Measurements from ENCODE around the gene MARCHF10.

Gene MARCHF10

DNA sequence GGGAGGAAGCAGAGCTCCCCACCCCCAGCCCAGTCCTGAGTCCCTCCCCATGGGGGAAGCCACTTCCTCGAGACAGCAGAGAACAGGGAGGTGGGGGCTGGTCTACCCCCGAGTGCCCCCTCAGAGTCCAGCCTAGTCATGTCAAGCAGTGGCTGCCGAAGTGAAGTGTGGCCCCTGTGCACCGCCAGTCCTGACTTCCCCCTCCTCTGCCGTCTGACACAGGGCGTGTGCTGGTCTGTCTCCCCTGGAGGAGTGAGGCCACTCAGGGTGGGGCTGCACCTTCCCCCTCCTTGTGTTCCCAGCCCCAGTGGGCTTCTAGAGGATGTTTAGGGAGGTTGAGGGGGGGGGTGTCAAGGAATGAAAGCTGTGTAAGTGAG lies 133.8 kb downstream of the MARCHF10 start:
- DNase-seq: no peak

DNA sequence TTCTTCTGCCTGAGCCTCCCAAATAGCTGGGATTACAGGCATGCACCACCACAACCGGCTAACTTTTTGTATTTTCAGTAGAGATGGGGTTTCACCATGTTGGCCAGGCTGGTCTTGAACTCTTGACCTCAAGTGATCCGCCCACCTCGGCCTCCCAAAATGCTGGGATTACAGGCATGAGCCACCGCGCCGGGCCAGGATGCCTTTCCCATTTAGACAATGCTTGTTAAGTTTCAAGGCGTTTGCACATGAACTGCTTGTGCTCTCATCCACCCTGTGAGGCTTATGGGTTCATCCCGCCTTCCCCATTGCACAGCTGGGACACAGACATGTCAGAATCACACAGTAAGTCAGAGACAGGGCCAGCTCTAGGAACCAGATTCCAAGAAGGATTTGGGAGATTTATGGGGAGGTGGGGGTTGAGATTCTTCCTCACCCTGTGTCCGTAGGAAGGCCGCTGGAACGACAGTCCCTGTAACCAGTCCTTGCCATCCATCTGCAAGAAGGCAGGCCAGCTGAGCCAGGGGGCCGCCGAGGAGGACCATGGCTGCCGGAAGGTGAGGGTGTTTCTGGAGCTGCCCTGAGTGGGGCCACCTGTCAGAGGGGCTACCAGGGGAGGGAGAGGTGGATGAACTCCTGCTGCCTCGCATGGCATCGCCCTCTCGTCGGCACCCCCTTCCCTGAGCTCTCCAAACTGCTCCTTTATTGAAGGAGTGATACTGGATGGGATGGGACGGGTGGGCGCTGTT lies 134.3 kb downstream of the MARCHF10 start:
- no peak for DNase-seq

DNA sequence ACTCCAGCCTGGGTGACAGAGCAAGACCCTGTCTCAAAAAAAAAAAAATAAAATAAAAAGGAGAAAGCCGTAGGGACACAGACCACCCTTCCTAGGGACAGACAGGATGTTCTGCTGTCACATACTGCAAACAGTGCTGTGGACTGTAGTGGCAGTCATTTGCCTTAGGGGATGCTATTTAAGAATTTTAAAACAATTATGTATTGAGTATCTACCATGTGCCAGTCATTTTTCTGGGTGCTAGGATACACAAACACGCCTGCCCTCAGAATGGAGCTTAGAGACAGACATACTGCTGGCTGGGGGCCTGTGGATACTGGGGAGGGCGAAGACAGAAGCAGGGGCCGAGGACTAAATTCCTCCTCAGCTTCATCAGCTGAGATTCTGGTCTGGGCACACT lies 135.2 kb downstream of the MARCHF10 start:
- DNase-seq: no peak

DNA sequence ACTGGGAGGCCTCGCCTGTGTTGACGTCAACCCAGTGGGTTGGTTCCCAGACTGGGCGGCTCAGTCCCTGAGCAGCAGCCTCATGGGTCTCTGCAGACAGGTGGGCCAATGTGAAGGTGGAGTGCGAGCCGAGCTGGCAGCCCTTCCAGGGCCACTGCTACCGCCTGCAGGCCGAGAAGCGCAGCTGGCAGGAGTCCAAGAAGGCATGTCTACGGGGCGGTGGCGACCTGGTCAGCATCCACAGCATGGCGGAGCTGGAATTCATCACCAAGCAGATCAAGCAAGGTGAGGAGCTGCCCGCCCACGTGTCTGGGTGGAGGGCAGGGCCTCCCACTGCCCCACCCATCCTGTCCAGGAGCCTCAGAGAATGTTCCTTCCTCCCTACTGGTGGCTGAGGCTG lies 136.6 kb downstream of the MARCHF10 start:
- no peak for DNase-seq

DNA sequence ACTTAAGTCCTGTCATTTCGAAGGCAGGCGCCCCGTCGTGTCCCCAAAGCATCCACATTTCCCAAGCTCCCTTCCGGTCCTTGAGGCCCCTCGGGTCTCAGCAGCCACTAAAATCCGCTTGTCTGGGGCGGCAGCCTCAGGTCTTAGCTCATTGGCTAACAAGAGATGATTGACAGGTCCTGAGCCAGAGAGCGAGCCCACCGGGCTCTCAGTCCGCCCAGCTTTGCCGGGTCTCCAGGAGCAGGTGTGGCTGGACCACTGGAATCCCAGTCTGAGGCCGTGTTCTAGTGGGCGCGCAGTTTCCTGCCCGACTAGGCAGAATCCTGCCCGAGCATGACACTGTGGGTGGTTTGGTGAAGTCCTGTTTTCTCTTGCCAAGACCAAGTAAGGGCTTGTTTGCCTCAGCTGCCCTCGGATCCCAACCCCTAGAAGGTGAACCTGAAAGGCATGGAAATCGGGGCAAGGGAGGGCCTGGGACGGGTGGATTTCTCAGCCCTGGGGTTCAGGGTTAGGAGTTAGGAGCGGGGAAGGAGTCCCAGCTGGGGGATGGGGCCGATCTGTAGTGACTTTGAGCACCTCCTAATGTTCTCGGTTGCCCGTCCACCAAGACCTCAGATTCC lies 137.8 kb downstream of the MARCHF10 start:
- DNase-seq: no peak

DNA sequence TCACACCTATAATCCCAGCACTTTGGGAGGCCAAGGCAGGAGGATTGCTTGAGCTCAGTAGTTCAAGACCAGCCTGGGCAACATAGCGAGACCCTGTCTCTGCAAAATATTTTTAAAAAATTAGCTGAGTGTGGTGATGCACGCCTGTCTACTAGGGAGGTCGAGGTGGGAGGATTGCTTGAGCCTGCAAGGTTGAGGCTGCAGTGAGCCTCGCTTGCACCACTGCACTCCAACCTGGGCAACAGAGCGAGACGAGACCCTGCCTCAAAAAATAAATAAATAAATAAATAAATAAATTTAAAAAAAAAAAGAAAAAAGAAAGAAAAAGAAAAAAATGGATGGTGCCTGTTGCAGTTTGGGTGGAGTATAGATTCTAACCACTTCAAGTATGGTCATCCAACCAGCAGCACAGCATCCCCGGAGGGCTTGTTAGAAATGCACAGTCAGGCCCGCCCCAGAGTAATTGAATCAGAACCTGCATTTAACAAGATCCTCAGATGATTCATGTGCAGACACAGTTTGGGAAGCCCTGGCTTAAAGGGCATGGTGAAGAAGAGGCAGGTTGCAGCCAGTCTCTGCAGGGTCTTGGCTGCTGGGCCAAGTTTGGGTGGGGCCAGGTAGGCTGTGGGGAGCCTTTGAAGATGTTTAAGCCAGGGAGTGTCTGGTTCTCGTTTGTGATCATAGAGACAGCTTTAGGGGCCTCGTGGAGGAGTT lies 139.9 kb downstream of the MARCHF10 start:
- DNase-seq: no peak

DNA sequence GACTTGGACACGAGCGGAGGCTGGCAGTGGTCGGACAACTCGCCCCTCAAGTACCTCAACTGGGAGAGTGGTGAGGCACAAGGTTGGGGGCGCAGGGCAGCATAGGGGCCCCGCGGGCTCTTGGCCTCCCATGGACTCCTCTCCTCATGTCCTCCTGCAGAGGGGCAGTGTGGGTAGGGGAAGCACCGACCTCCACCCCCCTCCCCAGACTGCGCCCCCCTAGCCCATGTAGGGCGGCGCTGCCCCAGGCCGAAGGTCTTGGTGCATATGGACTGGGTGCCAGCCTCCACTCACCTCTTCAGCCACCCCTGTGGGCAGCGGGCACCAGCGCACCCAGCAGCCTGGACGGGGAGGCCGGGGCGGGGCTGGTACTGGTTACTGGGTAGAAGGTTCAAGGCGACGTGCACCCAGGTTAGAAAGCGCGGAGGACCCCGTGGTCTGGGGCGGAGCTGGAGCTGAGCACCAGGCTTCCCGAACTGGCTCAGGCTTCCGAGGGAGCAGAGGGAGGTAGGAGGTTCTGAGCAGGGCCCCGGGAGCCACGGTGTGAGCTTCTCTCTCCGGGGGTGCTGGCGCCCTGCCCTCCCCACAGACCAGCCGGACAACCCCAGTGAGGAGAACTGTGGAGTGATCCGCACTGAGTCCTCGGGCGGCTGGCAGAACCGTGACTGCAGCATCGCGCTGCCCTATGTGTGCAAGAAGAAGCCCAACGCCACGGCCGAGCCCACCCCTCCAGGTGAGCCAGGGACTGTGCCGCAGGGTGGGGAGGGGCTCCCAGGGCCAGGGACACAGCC lies 141.1 kb downstream of the MARCHF10 start:
- DNase-seq: no peak

DNA sequence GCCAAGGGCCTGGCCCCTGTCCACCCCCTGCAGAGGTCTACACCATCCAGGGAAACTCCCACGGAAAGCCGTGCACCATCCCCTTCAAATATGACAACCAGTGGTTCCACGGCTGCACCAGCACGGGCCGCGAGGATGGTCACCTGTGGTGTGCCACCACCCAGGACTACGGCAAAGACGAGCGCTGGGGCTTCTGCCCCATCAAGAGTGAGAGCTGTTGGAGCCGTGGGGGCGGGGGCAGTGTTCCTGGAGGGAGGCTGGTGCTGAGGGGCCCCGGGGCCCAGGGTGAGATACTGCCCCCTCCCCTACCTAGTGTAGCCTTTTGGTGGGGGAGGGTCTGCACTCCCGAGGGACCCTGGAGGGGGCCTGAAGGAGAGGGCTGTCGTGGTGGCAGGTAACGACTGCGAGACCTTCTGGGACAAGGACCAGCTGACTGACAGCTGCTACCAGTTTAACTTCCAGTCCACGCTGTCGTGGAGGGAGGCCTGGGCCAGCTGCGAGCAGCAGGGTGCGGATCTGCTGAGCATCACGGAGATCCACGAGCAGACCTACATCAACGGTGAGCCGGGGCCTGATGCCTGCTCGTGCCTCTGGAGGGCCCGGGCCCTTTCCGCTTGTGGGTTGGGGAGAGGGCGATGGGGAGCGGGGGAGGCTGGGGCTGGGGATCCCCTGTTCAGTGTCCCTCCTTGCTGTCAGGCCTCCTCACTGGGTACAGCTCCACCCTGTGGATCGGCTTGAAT lies 141.9 kb downstream of the MARCHF10 start:
- DNase-seq: no peak

DNA sequence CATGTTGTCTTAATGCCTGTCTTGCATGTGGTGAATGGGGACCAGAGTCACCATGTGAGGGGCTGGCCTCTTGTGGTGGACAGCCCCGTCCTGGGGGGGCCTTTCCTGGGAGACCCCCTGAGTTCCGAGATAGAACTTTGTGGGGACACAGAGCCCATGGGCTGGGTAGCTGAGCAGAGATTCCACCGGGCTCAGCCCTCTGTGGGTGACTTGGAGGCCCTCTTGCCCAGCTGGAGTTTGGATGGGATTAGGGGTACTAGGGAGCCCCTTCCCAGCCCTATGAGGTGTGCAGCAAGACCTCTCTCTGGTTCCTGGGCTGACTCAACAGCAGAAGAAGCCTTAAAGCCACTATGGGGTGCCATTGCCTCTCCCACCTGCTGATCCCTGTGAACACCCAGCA lies 142.5 kb downstream of the MARCHF10 start:
- no peak for DNase-seq

DNA sequence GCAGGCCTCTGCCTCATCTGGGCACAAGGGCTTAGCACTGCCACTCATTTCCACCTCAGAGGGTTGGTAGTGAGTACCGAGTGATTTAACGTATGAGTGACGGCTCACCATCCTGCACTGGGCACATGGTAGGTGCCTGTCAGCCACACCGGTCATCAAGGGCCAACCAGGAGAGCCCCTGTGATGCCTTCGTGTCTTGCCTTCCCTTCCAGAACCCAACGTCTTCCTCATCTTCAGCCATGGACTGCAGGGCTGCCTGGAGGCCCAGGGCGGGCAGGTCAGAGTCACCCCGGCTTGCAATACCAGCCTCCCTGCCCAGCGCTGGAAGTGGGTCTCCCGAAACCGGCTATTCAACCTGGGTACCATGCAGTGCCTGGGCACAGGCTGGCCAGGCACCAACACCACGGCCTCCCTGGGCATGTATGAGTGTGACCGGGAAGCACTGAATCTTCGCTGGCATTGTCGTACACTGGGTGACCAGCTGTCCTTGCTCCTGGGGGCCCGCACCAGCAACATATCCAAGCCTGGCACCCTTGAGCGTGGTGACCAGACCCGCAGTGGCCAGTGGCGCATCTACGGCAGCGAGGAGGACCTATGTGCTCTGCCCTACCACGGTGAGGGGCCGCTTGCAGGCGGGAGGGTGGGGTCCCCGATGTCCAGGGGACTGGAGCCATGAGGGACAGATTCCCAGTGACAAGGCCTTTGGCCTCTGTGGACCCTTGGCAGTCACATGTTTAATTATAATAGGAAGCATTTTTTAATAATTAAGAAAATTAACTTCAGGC lies 143.6 kb downstream of the MARCHF10 start:
- DNase-seq: no peak

DNA sequence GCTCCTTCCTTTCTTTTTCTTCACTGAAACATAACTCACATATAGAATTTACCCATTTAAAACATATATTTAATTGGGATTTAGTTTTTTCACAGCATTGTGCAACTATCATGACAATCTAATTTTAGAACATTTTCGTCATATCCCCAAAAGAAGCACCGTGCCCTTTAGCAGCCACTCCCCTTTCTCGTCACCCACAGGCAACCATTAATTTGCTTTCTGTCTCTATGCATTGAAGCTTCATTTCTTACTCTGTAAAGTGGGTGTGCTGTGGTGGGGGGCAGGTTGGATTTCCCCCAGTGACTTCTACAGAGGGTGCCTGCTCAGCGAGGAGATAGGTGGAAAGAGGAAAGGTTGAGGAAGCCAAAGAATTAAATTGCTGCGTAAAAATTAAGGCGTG lies 144.8 kb downstream of the MARCHF10 start:
- no peak for DNase-seq

DNA sequence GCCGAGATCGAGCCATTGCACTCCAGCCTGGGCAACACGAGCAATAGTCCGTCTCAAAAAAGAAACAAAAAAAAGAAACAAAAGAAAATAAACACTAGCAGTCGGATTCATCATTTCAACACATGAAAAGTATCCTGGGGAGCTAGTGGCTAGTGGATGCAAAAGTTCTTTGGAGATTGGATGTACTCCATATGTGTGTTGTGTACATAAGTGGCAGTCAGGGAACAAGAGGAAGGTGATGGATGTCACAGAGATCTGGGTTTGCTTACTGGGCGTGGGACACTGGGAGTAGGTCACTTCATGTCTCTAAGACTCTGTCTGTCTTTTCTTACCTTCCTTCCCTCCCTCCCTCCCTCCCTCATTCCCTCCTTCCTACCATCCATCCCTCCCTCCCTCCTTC lies 145.3 kb downstream of the MARCHF10 start:
- no peak for DNase-seq

DNA sequence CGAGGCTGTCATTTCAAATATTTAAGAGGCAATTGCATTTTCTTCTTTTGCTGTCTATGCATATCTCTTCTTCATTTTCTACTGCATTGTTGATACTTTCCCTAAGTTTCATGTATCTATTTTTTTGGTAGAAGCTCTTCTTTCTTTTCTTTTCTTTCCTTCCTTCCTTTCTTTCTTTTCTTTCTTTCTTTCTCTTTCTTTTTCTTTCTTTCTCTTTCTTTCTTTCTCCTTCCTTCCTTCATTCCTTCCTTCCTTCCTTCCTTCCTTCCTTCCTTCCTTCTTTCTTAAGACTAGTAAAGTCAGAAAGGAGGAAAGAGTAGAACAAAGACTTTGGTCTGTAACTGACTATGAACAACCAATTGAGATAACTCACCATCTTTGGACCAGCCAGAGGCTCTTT lies 146.8 kb downstream of the MARCHF10 start:
- DNase-seq: no peak

DNA sequence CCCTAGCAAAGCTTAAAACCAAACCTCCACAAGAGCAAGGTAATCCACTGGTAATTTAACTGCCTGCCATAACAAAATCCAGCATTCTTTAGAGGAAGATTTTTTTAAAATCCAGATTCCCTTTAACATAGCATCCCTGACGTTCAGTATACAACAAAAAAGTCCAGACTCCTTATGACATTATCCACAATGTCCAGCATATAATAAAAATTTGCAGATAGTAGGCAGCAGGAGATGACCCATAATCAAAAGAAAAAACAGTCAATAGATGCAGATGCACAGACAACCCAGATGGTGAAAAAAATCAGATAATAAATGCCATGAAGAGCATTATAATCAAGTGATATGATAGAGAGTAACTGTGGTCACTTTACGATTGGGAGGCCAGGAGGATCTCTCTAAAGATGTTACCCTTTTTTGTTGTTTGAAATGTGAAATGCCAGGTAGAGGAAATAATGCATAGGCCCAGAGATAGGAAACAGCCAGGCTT lies 147.4 kb downstream of the MARCHF10 start:
- no peak for DNase-seq

DNA sequence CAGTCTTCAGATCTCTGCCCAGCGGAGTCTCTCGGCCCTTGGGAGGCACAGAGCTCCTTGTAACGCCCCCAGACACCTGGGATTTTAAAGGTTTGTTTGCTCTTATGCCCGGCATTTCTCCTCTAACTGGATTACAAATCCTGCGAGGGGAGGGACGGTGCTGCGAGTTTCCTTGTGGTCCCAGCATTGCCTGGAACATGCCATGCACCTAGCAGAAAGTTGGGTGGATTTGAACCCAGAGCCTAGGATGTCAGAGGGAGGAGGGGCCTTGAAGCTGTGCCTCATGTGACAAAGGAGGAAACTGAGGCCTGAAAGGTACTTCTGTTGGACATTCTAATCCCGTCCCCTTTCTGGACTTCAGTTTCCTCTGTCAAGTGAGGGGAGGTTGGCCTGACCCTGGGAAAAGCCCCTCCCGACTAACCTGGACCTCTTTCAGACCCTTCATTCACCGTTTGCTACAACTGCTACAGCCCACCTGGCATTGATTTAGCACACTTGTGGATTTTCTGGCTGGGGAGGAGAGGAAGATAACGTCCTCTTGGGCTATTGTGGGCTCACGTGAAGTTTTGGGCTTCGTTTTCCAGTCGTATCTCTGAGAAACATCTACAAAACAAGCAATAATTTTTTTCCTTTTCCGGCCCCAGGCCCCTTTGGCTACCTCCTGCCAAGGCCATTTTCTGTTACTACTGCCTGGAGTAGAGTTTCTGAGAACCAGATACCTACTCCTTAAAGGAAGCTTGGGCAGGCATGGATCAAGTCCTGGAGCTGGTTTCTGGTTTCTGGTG lies 149.8 kb downstream of the MARCHF10 start:
- no peak for DNase-seq

DNA sequence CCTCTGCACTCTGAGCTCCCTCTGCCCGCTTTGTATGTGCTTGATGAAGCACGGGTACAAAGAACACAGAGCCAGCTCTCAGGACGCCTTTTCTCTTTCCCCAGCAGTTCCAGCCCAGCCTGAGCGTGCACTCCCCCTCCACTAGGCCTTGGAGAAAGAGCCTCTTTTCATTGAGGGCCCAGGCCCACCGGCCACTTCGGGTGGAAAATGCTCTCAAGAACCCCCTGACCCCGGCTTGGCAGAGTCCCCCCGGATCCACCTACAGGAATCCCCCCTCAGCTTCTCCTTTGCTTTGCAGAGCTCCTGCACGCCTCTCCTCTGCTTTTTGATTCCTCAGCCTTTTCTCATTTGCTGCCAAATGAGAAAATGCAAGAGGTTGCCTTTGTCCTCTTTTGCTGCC lies 150.4 kb downstream of the MARCHF10 start:
- DNase-seq: no peak

DNA sequence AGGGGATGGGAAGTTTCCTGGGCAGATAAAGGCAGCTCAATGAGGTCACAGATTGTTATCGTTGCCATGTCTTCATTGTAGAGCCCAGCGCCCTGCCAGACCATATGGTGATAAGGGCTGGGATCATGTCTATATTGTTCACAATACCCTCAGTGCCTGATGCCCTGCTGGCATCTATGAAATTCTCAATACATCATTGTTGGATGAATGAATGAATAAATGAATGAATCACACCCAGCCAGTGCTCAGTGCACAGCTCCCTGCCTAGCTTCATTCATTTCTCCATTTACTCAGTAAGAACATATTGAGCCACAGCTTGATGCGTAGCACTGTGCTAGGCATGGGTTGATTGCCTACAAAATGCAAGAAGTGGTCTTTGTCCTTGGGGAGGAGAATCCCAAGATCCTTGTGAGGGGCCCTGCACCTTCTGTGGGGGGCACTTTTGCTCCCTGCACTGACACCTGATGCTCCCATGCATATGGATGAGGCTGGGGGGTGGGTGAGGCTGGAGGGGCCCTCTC lies 150.9 kb downstream of the MARCHF10 start:
- DNase-seq: no peak

DNA sequence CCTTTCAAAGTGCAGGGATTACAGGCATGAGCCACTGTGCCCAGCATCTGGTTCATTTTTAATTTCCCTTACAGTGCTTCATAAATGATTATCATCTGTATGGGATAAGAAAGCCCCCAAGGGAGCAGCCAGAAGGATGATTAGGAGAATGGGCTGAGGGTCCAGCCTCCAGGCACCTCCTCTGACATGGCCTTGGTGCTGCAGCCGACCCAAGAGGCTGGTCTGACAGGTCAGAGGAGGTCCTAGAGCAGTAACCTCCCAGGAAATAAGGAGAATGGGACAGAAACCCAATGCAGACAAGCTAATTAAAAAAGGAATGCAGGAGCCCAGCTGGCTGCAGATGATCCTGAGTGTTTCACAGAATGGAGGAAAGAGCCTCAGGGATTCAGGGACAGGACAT lies 151.7 kb downstream of the MARCHF10 start:
- no peak for DNase-seq

DNA sequence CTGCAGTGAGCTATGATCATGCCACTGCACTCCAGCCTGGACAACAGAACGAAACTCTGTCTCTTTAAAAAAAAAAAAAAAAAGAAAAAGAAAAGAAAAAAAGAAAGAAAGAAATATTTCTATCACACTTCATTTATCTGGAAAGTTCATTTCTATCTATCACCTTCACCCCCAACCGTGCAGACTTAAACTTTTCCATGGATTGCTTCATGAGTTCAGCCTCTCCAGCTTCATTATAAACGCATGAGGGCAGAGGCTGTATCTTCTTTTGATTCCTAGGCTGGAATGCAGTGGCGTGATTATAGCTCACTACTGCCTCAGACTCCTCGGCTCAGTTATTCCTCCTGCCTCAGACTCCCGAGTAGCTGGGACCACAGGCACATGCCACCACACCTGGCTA lies 152.5 kb downstream of the MARCHF10 start:
- DNase-seq: no peak

All from NCI-H1417 treated with DMSO at 0.1 percent for 48 hours (cell line).